ENCODE results near the gene TMEM213.

TMEM213 gene

GRCh38 chr7:138755331-138755747 lies 42.5 kb upstream of the TMEM213 start:
- Histone ChIP-seq H3K27ac (replicated peaks; ENCODE audit: low read length) (no peak overlapping the region), H3K4me3 (ENCODE audit: low read length in 2 of 2) (no peak overlapping the region), H3K4ac (ENCODE audit: low read length) (no peak overlapping the region), H3K9me3 (replicated peaks in 1 of 2; ENCODE audit: control insufficient read depth in 2 of 2, insufficient read depth in 1 of 2, low read depth in 1 of 2, low read length in 2 of 2) (no peaks in the 10 kb centered on the region), H3K4me1 (ENCODE audit: control insufficient read depth in 2 of 2, insufficient read depth in 1 of 2, low read depth in 1 of 2, low read length in 2 of 2) (peaks cover 0 to 20% of the 10 kb centered on the region in 2 donors), H3K18ac (ENCODE audit: low read length) (no peak overlapping the region), H4K8ac (ENCODE audit: low read depth, low read length) (no peak overlapping the region), H2BK120ac (ENCODE audit: low read depth, low read length) (no peak overlapping the region), H2AFZ (ENCODE audit: low read length) (peak overlapping the region; percentile 51), H3K79me1 (ENCODE audit: low read depth, low read length) (no peaks in the 10 kb centered on the region), H2BK5ac (ENCODE audit: low read length) (no peak overlapping the region), H3K4me2 (ENCODE audit: insufficient read depth, low read length, poor library complexity, severe bottlenecking) (no peak overlapping the region), H3K9ac (ENCODE audit: low read depth, low read length, poor library complexity) (no peak overlapping the region), H2BK15ac (ENCODE audit: low read length) (no peak overlapping the region), H2BK12ac (ENCODE audit: low read length) (no peak overlapping the region), H3K27me3 (ENCODE audit: control insufficient read depth in 3 of 3, insufficient read depth in 3 of 3, low read depth in 1 of 3, low read length in 3 of 3) (no peaks in the 10 kb centered on the region), H3K36me3 (replicated peaks in 1 of 2; ENCODE audit: control insufficient read depth in 2 of 2, insufficient read depth in 2 of 2, low read length in 2 of 2) (no peaks in the 10 kb centered on the region), H3K23ac (ENCODE audit: low read depth, low read length, poor library complexity) (no peak overlapping the region), H2AK5ac (ENCODE audit: low read depth, low read length) (no peak overlapping the region), H4K91ac (ENCODE audit: low read depth, low read length, poor library complexity) (no peak overlapping the region), H3K14ac (ENCODE audit: low read length) (no peak overlapping the region)
- no peak for DNase-seq (ENCODE audit: low spot score)
- no CpG with 5 or more reads among the region's 10 CpGs for WGBS, 2 donors (ENCODE audit: extremely low coverage in 2 of 2, insufficient read length in 2 of 2, insufficient replicate concordance in 1 of 2)

DNA sequence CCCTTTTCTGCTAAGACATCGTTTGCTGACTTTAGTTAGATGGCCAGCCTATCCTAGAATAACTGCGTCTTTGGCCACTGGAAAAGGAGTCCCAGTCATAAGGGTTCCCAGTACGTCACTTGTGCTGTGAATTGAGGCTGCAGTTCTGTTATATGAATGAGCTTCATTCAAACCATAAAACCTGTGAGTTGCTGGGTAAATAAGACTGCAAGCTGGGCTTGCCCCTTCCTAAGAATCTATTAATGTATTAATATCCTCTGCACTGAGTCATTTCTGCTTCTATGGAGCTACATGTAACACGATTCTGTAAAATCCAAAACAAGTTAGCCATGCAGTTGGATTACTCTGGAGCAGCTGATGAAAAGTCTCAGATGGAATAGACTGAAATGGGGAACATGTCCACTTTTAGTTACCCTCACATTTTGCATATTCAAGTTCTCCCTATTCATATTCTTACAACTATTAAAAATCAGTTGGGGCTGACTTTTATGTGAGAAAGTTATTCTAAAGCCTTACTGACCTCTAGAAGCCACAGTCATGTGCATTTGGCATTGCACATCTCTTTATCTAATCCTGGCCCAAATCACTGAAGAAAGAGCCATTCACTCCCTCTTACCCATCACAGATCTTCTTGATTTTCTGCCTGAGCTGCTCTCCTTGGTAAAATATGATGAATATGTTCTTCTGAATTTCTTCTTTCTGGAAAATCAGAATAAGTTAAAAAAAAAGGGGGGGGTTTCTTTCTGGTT lies 41.8 kb upstream of the TMEM213 start:
- H3K4me1 ChIP-seq (ENCODE audit: control insufficient read depth in 2 of 2, insufficient read depth in 1 of 2, low read depth in 1 of 2, low read length in 2 of 2), result peaks cover 0 to 16% of the 10 kb centered on the region in 2 donors
- H4K91ac ChIP-seq (ENCODE audit: low read depth, low read length, poor library complexity), result no peak overlapping the region
- H3K79me1 ChIP-seq (ENCODE audit: low read depth, low read length), result no peaks in the 10 kb centered on the region
- no peak overlapping the region for H2BK15ac ChIP-seq (ENCODE audit: low read length)
- no peak overlapping the region for H3K27ac ChIP-seq (replicated peaks; ENCODE audit: low read length)
- peak overlapping the region; percentile 51 for H2AFZ ChIP-seq (ENCODE audit: low read length)
- no peaks in the 10 kb centered on the region for H3K36me3 ChIP-seq (replicated peaks in 1 of 2; ENCODE audit: control insufficient read depth in 2 of 2, insufficient read depth in 2 of 2, low read length in 2 of 2)
- no peak overlapping the region for H3K4ac ChIP-seq (ENCODE audit: low read length)
- H2BK12ac ChIP-seq (ENCODE audit: low read length), result no peak overlapping the region
- no peak overlapping the region for H3K4me3 ChIP-seq (ENCODE audit: low read length in 2 of 2)
- H3K27me3 ChIP-seq (ENCODE audit: control insufficient read depth in 3 of 3, insufficient read depth in 3 of 3, low read depth in 1 of 3, low read length in 3 of 3), result no peaks in the 10 kb centered on the region
- H3K18ac ChIP-seq (ENCODE audit: low read length), result no peak overlapping the region
- no peak overlapping the region for H2BK5ac ChIP-seq (ENCODE audit: low read length)
- H2AK5ac ChIP-seq (ENCODE audit: low read depth, low read length), result no peak overlapping the region
- H3K14ac ChIP-seq (ENCODE audit: low read length), result no peak overlapping the region
- WGBS, 2 donors (ENCODE audit: extremely low coverage in 2 of 2, insufficient read length in 2 of 2, insufficient replicate concordance in 1 of 2), result no CpG with 5 or more reads among the region's 4 CpGs
- H4K8ac ChIP-seq (ENCODE audit: low read depth, low read length), result no peak overlapping the region
- H2BK120ac ChIP-seq (ENCODE audit: low read depth, low read length), result no peak overlapping the region
- H3K9me3 ChIP-seq (replicated peaks in 1 of 2; ENCODE audit: control insufficient read depth in 2 of 2, insufficient read depth in 1 of 2, low read depth in 1 of 2, low read length in 2 of 2), result no peaks in the 10 kb centered on the region
- no peak overlapping the region for H3K4me2 ChIP-seq (ENCODE audit: insufficient read depth, low read length, poor library complexity, severe bottlenecking)
- no peak overlapping the region for H3K9ac ChIP-seq (ENCODE audit: low read depth, low read length, poor library complexity)
- no peak overlapping the region for H3K23ac ChIP-seq (ENCODE audit: low read depth, low read length, poor library complexity)
- DNase-seq (ENCODE audit: low spot score), result no peak

- no peak overlapping the region for H3K9ac ChIP-seq (ENCODE audit: low read depth, low read length, poor library complexity)
- H2AK5ac ChIP-seq (ENCODE audit: low read depth, low read length), result no peak overlapping the region
- H2BK15ac ChIP-seq (ENCODE audit: low read length), result no peak overlapping the region
- H3K36me3 ChIP-seq (replicated peaks in 1 of 2; ENCODE audit: control insufficient read depth in 2 of 2, insufficient read depth in 2 of 2, low read length in 2 of 2), result no peaks in the 10 kb centered on the region
- H3K4me2 ChIP-seq (ENCODE audit: insufficient read depth, low read length, poor library complexity, severe bottlenecking), result no peak overlapping the region
- H2BK5ac ChIP-seq (ENCODE audit: low read length), result no peak overlapping the region
- peaks cover 0 to 15% of the 10 kb centered on the region in 2 donors for H3K4me1 ChIP-seq (ENCODE audit: control insufficient read depth in 2 of 2, insufficient read depth in 1 of 2, low read depth in 1 of 2, low read length in 2 of 2)
- H2BK120ac ChIP-seq (ENCODE audit: low read depth, low read length), result no peak overlapping the region
- H3K9me3 ChIP-seq (replicated peaks in 1 of 2; ENCODE audit: control insufficient read depth in 2 of 2, insufficient read depth in 1 of 2, low read depth in 1 of 2, low read length in 2 of 2), result no peaks in the 10 kb centered on the region
- no peak overlapping the region for H2AFZ ChIP-seq (ENCODE audit: low read length)
- H3K27ac ChIP-seq (replicated peaks; ENCODE audit: low read length), result no peak overlapping the region
- no peak for DNase-seq (ENCODE audit: low spot score)
- no CpG with 5 or more reads among the region's 4 CpGs for WGBS, 2 donors (ENCODE audit: extremely low coverage in 2 of 2, insufficient read length in 2 of 2, insufficient replicate concordance in 1 of 2)
- no peaks in the 10 kb centered on the region for H3K27me3 ChIP-seq (ENCODE audit: control insufficient read depth in 3 of 3, insufficient read depth in 3 of 3, low read depth in 1 of 3, low read length in 3 of 3)
- H4K91ac ChIP-seq (ENCODE audit: low read depth, low read length, poor library complexity), result no peak overlapping the region
- no peak overlapping the region for H3K14ac ChIP-seq (ENCODE audit: low read length)
- H3K18ac ChIP-seq (ENCODE audit: low read length), result no peak overlapping the region
- H3K4ac ChIP-seq (ENCODE audit: low read length), result no peak overlapping the region
- no peaks in the 10 kb centered on the region for H3K79me1 ChIP-seq (ENCODE audit: low read depth, low read length)
- no peak overlapping the region for H3K4me3 ChIP-seq (ENCODE audit: low read length in 2 of 2)
- no peak overlapping the region for H3K23ac ChIP-seq (ENCODE audit: low read depth, low read length, poor library complexity)
- H4K8ac ChIP-seq (ENCODE audit: low read depth, low read length), result no peak overlapping the region
- H2BK12ac ChIP-seq (ENCODE audit: low read length), result no peak overlapping the region
These were observed 41.1 kb upstream of the TMEM213 start for GRCh38 chr7:138756591-138757242.

GRCh38 chr7:138768241-138768640 lies 29.6 kb upstream of the TMEM213 start:
- no CpG with 5 or more reads among the region's 2 CpGs for WGBS, 2 donors (ENCODE audit: extremely low coverage in 2 of 2, insufficient read length in 2 of 2, insufficient replicate concordance in 1 of 2)
- Histone ChIP-seq H3K27ac (replicated peaks; ENCODE audit: low read length) (no peak overlapping the region), H3K36me3 (replicated peaks in 1 of 2; ENCODE audit: control insufficient read depth in 2 of 2, insufficient read depth in 2 of 2, low read length in 2 of 2) (no peaks in the 10 kb centered on the region)

More at GRCh38 chr7:138768241-138768640, 29.6 kb upstream of the TMEM213 start:
- DNase-seq (ENCODE audit: low spot score), result no peak
- no peaks in the 10 kb centered on the region for H3K79me1 ChIP-seq (ENCODE audit: low read depth, low read length)
- no peak overlapping the region for H3K4ac ChIP-seq (ENCODE audit: low read length)
- no peak overlapping the region for H3K14ac ChIP-seq (ENCODE audit: low read length)
- H3K4me2 ChIP-seq (ENCODE audit: insufficient read depth, low read length, poor library complexity, severe bottlenecking), result no peak overlapping the region
- no peak overlapping the region for H2BK12ac ChIP-seq (ENCODE audit: low read length)
- H2AFZ ChIP-seq (ENCODE audit: low read length), result no peak overlapping the region
- H3K4me3 ChIP-seq (ENCODE audit: low read length in 2 of 2), result no peak overlapping the region
- H2BK15ac ChIP-seq (ENCODE audit: low read length), result no peak overlapping the region
- H2BK5ac ChIP-seq (ENCODE audit: low read length), result no peak overlapping the region
- H3K9ac ChIP-seq (ENCODE audit: low read depth, low read length, poor library complexity), result no peak overlapping the region
- H3K18ac ChIP-seq (ENCODE audit: low read length), result no peak overlapping the region
- H4K91ac ChIP-seq (ENCODE audit: low read depth, low read length, poor library complexity), result no peak overlapping the region
- H3K23ac ChIP-seq (ENCODE audit: low read depth, low read length, poor library complexity), result no peak overlapping the region
- no peaks in the 10 kb centered on the region for H3K9me3 ChIP-seq (replicated peaks in 1 of 2; ENCODE audit: control insufficient read depth in 2 of 2, insufficient read depth in 1 of 2, low read depth in 1 of 2, low read length in 2 of 2)
- H3K27me3 ChIP-seq (ENCODE audit: control insufficient read depth in 3 of 3, insufficient read depth in 3 of 3, low read depth in 1 of 3, low read length in 3 of 3), result no peaks in the 10 kb centered on the region
- no peaks in the 10 kb centered on the region for H3K4me1 ChIP-seq (ENCODE audit: control insufficient read depth in 2 of 2, insufficient read depth in 1 of 2, low read depth in 1 of 2, low read length in 2 of 2)
- no peak overlapping the region for H2BK120ac ChIP-seq (ENCODE audit: low read depth, low read length)
- no peak overlapping the region for H4K8ac ChIP-seq (ENCODE audit: low read depth, low read length)
- H2AK5ac ChIP-seq (ENCODE audit: low read depth, low read length), result no peak overlapping the region
